Gastroesophageal sphincter (tissue), 4 donors: ENCODE measurements around the gene ZIC1. TPM values are rescaled to one million over a fixed set of nuclear protein-coding genes. Genes with fewer than 3 reads are reported as not detected.

Experiments used
- ATAC-seq: fragments of 150-250 bp; one replicate; pipeline ENCODE4 v1.9.1; 2016; ENCODE audit warnings: mild to moderate bottlenecking, moderate library complexity
- H3K27ac ChIP-seq, 4 donors: fragments of 200-600 bp; sonication (generic) in 3 of 4; 1 replicate in 3 of 4; 2 replicates in 1 of 4; pipeline ENCODE4 v1.5.1; 2016 to 2019
- H3K27me3 ChIP-seq: fragments of 200-600 bp; sonication (generic); one replicate; pipeline ENCODE4 v1.5.1; 2019
- H3K36me3 ChIP-seq, 2 donors: fragments of 200-600 bp; sonication (generic); one replicate each; pipeline ENCODE4 v1.5.1; 2019; ENCODE audit warnings: control low read depth in 1 of 2
- H3K4me1 ChIP-seq, 3 donors: fragments of 200-600 bp; sonication (generic); 1 replicate in 2 of 3; 2 replicates in 1 of 3; pipeline ENCODE4 v1.5.1; 2016 to 2019; ENCODE audit warnings: control low read depth in 2 of 3
- H3K4me3 ChIP-seq, 2 donors: fragments of 200-600 bp; sonication (generic); one replicate each; pipeline ENCODE4 v1.5.1; 2019; ENCODE audit warnings: mild to moderate bottlenecking in 1 of 2, moderate library complexity in 1 of 2
- H3K9me3 ChIP-seq, 3 donors: fragments of 200-600 bp; sonication (generic); one replicate each; pipeline ENCODE4 v1.5.1; 2017 to 2019; ENCODE audit warnings: control low read depth in 2 of 3
- CTCF ChIP-seq, 4 experiments: fragments of 200-600 bp in 2 of 4; fragments of 450-650 bp in 2 of 4; sonication (generic) in 1 of 4; IDR thresholded peaks; one replicate each; pipeline ENCODE4 v1.5.1; 2017 to 2019; ENCODE audit warnings: antibody characterized with exemption in 4 of 4, mild to moderate bottlenecking in 2 of 4, moderate library complexity in 2 of 4
- EP300 ChIP-seq: sonication (generic); formaldehyde crosslinking; IDR thresholded peaks from one replicate; pipeline ENCODE4 v1.6.1; 2017; ENCODE audit warnings: antibody characterized with exemption, mild to moderate bottlenecking
- POLR2A ChIP-seq, 2 donors: fragments of 450-650 bp; IDR thresholded peaks; one replicate each; pipeline ENCODE4 v1.6.1; 2017; ENCODE audit warnings: antibody characterized with exemption in 2 of 2, mild to moderate bottlenecking in 2 of 2, moderate library complexity in 1 of 2
- POLR2AphosphoS5 ChIP-seq: sonication (generic); formaldehyde crosslinking; IDR thresholded peaks from one replicate; pipeline ENCODE4 v1.6.1; 2017; ENCODE audit warnings: antibody characterized with exemption
- WGBS, 2 donors: methylation state at CpG; one replicate each; pipeline ENCODE4 v1.1.5; 2018; ENCODE audit warnings: low coverage in 1 of 2; 5-methylcytosine and 5-hydroxymethylcytosine counted together
- total RNA-seq, 4 donors: library from RNA; depleted of rRNA; stranded (reverse); fragments of >200 nt; gene quantifications; one replicate each; pipeline ENCODE4 v1.1.0, GENCODE V29; 2016

ZIC1 gene
- total RNA-seq, 4 donors from 2014 or later = 0.08 to 0.27 TPM; not detected in 2

DNA sequence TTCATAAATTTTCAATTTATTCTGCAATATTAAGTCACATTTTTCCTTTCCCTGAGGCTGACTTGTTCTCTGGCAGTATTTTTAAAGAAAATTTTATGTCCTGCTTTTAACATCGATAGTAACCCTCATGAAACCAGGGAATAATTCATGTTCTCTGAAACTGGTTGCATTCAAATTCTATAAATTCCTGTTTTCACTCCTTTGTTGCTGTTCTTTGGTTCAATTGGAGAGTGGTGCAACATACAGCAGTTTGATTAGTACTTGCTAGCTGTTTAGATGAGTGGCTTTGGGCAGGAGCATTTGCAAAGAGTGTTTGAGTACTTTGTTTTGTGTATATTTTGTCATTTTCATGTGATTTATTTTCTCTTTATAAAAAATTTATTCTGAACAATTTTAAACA lies 19.2 kb downstream of the ZIC1 start:
- peaks cover 0 to under 1% (median 0%) of the 10 kb centered on the region in 3 donors for H3K9me3 ChIP-seq
- no peak overlapping the region for H3K4me3 ChIP-seq
- no peaks in the 10 kb centered on the region for H3K36me3 ChIP-seq
- no peak overlapping the region for H3K27ac ChIP-seq
- H3K27me3 ChIP-seq = peaks cover 91% of the 10 kb centered on the region
- peaks cover 0 to 14% (median 0%) of the 10 kb centered on the region in 3 donors for H3K4me1 ChIP-seq
- TF ChIP-seq POLR2A (IDR thresholded peaks at IDR 0.05) (no peak), POLR2AphosphoS5 (no peak), CTCF (IDR thresholded peaks at IDR 0.05) (no peak), EP300 (no peak)
- 75 to 79% methylated on average over 1 of the region's 1 CpG for WGBS, 2 donors
- no peak for ATAC-seq

DNA sequence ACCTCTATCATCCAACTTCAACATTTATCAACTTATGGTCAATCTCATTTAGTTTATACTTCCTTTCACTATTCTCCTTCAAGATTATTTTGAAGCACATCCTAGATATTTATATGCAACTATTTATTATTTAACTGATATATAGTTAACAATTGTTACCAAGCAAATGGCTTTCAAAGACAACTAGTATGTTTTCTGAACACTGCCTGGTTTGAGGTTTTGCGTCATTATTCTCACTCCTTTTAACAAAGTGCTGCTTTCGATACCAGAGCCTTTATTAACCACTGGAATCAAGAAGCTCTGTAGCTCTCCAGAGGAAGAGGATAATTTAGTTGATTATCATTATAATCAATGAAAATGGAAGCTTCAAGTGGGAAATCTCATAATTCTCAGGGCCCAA lies 19.6 kb downstream of the ZIC1 start:
- Histone ChIP-seq H3K4me1 (peaks cover 0 to 10% (median 0%) of the 10 kb centered on the region in 3 donors), H3K27ac (no peak overlapping the region), H3K27me3 (peaks cover 87% of the 10 kb centered on the region), H3K4me3 (no peak overlapping the region), H3K36me3 (no peaks in the 10 kb centered on the region), H3K9me3 (no peaks in the 10 kb centered on the region)
- no peak for TF ChIP-seq POLR2AphosphoS5
- TF ChIP-seq EP300 = no peak
- TF ChIP-seq POLR2A (IDR thresholded peaks at IDR 0.05) = no peak
- no peak for TF ChIP-seq CTCF (IDR thresholded peaks at IDR 0.05)
- WGBS, 2 donors = 87 to 100% methylated on average over 2 of the region's 2 CpGs
- no peak for ATAC-seq

GRCh38 chr3:147431751-147432150 lies 22.6 kb downstream of the ZIC1 start:
- WGBS, 2 donors = 37 to 69% methylated on average over 3 of the region's 3 CpGs

DNA sequence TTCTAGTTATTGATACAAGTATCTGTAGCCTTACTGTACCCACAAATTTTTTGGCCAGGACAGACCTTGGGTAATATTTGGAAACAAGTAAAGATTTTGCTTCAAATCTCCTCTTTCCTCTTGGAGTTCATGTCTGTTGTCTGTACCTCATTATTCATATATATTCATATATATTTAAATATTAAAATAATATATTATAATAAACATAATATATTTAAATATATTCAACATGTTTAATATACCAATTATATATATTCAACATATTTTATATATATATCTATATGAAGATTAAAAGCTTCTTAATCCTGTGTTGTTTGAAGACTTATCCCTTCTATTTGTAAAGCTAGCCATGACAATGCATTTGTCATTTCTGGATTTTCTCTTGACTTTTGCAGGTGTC lies 38.1 kb downstream of the ZIC1 start:
- Histone ChIP-seq H3K4me3 (no peak overlapping the region), H3K36me3 (no peaks in the 10 kb centered on the region), H3K9me3 (no peaks in the 10 kb centered on the region), H3K27me3 (no peaks in the 10 kb centered on the region), H3K4me1 (no peaks in the 10 kb centered on the region), H3K27ac (no peak overlapping the region)
- TF ChIP-seq POLR2AphosphoS5 = no peak
- ATAC-seq = no peak

More at GRCh38 chr3:147431751-147432150, 22.6 kb downstream of the ZIC1 start:
- no peak for ATAC-seq
- H3K9me3 ChIP-seq = no peaks in the 10 kb centered on the region
- no peak overlapping the region for H3K27ac ChIP-seq
- peaks cover 57% of the 10 kb centered on the region for H3K27me3 ChIP-seq
- TF ChIP-seq CTCF (IDR thresholded peaks at IDR 0.05) = no peak
- TF ChIP-seq POLR2AphosphoS5 = no peak
- no peak for TF ChIP-seq POLR2A (IDR thresholded peaks at IDR 0.05)
- no peak overlapping the region for H3K4me3 ChIP-seq
- no peaks in the 10 kb centered on the region for H3K4me1 ChIP-seq
- H3K36me3 ChIP-seq = no peaks in the 10 kb centered on the region

DNA sequence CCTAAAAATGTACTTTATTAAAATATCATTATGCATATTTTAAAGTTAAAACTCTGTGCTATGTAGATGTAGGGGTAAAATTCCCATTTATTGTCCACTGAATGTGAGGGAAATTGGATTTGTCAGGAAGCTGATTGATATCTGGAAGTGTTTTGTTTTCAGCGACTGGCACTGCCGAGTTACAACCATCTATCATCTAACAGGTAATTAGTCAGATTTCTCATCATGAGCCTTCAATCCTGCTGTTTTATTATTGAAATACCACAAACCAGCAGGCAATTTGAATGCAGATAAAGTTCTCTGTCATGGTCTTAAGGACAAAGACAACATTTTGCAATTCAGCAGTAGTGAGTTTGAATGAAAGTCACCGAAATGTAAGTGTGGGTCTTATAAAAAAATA lies 40.5 kb downstream of the ZIC1 start:
- ATAC-seq = no peak
- H3K4me1 ChIP-seq = no peaks in the 10 kb centered on the region
- no peak for TF ChIP-seq CTCF (IDR thresholded peaks at IDR 0.05)
- no peak for TF ChIP-seq EP300
- no peak for TF ChIP-seq POLR2AphosphoS5
- no peak for TF ChIP-seq POLR2A (IDR thresholded peaks at IDR 0.05)
- 20% methylated on average over 3 of the region's 3 CpGs for WGBS, 2 donors
- no peak overlapping the region for H3K27ac ChIP-seq
- no peak overlapping the region for H3K4me3 ChIP-seq
- no peaks in the 10 kb centered on the region for H3K9me3 ChIP-seq
- H3K27me3 ChIP-seq = no peaks in the 10 kb centered on the region
- H3K36me3 ChIP-seq = no peaks in the 10 kb centered on the region
